Ishikawa (cell line): ENCODE data around the gene EFNB1.

Source experiments
- CEBPB ChIP-seq: IDR thresholded peaks from 2 replicates; pipeline ENCODE4 v1.6.1; 2012
- CREB1 ChIP-seq: IDR thresholded peaks from 2 replicates; pipeline ENCODE4 v1.6.1; 2012; ENCODE audit warnings: low read depth
- EGR1 ChIP-seq: IDR thresholded peaks from 2 replicates; pipeline ENCODE4 v1.6.1; 2012
- EP300 ChIP-seq: IDR thresholded peaks from 2 replicates; pipeline ENCODE4 v1.6.1; 2012; ENCODE audit warnings: borderline replicate concordance
- FOXM1 ChIP-seq: IDR thresholded peaks from 2 replicates; pipeline ENCODE4 v1.6.1; 2012; ENCODE audit warnings: low read depth, borderline replicate concordance
- NFIC ChIP-seq: IDR thresholded peaks from 2 replicates; pipeline ENCODE4 v1.6.1; 2012
- RAD21 ChIP-seq: IDR thresholded peaks from 2 replicates; pipeline ENCODE4 v1.6.1; 2012; ENCODE audit warnings: low read depth
- TAF1 ChIP-seq: IDR thresholded peaks from 2 replicates; pipeline ENCODE4 v1.6.1; 2012; ENCODE audit warnings: low read depth, mild to moderate bottlenecking
- TCF12 ChIP-seq: IDR thresholded peaks from 2 replicates; pipeline ENCODE4 v1.6.1; 2012; ENCODE audit warnings: low read depth
- TEAD4 ChIP-seq: IDR thresholded peaks from 2 replicates; pipeline ENCODE4 v1.6.1; 2012
- YY1 ChIP-seq: IDR thresholded peaks from 2 replicates; pipeline ENCODE4 v1.6.1; 2012; ENCODE audit warnings: low read depth
- ZBTB7A ChIP-seq: IDR thresholded peaks from 2 replicates; pipeline ENCODE4 v1.6.1; 2012; ENCODE audit warnings: low read depth
- TF ChIP-seq, protein P1 (sequence below): IDR thresholded peaks from 2 replicates; pipeline ENCODE4 v1.6.1; 2012
- TF ChIP-seq, protein P2 (sequence below): IDR thresholded peaks from 2 replicates; pipeline ENCODE4 v1.6.1; 2012; ENCODE audit warnings: low read depth, mild to moderate bottlenecking
- TF ChIP-seq, protein P3 (sequence below): IDR thresholded peaks from 2 replicates; pipeline ENCODE4 v1.6.1; 2012

EFNB1 gene

DNA sequence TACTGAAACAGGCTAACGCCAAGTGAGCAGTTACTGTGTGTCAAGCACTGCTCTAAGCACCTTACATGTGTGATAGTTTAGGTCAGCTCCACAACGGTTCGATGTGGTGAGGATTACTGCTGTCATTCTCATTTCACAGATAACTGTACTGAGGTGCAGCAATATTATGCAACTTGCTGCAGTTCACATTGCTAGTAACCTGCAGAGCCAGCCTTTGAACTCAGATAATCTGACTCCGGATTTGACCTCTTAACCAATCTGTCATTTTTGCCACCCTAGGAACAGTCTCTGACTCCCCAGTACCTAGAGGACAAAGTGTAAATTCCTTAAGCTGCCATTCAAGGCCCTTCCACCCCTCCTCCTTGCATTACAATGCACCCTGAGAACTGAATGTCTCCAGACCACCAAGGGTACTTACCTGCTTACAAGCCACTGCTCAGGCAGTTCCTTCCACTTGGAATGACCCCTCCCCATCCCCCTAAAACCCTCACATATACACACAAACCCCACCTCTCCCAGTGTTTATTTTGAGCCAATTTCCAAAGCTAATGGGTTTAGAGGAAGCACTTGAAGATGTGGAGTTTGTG lies 24.9 kb downstream of the EFNB1 start:
- TF ChIP-seq, protein P1, sequence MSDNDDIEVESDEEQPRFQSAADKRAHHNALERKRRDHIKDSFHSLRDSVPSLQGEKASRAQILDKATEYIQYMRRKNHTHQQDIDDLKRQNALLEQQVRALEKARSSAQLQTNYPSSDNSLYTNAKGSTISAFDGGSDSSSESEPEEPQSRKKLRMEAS: no peak
- TF ChIP-seq YY1 (no peak), FOXM1 (no peak), TAF1 (no peak), NFIC (no peak), TCF12 (no peak), TEAD4 (no peak), CREB1 (no peak), EGR1 (no peak), ZBTB7A (no peak), RAD21 (no peak), CEBPB (no peak), EP300 (no peak)
- TF ChIP-seq, protein P2, sequence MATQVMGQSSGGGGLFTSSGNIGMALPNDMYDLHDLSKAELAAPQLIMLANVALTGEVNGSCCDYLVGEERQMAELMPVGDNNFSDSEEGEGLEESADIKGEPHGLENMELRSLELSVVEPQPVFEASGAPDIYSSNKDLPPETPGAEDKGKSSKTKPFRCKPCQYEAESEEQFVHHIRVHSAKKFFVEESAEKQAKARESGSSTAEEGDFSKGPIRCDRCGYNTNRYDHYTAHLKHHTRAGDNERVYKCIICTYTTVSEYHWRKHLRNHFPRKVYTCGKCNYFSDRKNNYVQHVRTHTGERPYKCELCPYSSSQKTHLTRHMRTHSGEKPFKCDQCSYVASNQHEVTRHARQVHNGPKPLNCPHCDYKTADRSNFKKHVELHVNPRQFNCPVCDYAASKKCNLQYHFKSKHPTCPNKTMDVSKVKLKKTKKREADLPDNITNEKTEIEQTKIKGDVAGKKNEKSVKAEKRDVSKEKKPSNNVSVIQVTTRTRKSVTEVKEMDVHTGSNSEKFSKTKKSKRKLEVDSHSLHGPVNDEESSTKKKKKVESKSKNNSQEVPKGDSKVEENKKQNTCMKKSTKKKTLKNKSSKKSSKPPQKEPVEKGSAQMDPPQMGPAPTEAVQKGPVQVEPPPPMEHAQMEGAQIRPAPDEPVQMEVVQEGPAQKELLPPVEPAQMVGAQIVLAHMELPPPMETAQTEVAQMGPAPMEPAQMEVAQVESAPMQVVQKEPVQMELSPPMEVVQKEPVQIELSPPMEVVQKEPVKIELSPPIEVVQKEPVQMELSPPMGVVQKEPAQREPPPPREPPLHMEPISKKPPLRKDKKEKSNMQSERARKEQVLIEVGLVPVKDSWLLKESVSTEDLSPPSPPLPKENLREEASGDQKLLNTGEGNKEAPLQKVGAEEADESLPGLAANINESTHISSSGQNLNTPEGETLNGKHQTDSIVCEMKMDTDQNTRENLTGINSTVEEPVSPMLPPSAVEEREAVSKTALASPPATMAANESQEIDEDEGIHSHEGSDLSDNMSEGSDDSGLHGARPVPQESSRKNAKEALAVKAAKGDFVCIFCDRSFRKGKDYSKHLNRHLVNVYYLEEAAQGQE: no peak
- TF ChIP-seq, protein P3, sequence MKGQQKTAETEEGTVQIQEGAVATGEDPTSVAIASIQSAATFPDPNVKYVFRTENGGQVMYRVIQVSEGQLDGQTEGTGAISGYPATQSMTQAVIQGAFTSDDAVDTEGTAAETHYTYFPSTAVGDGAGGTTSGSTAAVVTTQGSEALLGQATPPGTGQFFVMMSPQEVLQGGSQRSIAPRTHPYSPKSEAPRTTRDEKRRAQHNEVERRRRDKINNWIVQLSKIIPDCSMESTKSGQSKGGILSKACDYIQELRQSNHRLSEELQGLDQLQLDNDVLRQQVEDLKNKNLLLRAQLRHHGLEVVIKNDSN: no peak

DNA sequence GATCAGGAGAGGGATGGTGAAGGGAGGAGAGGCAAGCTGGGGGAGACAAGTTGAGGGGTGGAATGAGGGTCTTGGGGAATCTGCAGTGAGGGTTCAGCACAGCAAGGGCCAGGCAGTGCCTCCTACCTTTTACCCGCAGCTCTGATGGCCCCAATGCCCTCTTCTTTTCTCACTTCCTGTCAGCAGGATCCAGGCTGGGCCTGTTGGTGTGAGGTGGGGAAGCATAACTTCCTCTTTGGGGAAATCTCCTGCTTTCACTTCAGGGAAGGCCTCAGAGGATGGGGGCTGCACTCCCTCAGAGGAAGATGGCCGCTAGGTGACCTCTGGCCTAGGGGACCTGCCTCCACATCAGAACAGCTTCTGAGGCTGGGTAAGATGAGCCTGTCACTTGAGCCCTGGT lies 36.5 kb downstream of the EFNB1 start:
- TF ChIP-seq EGR1 (no peak), FOXM1 (no peak), ZBTB7A (no peak), EP300 (no peak), NFIC (no peak), TCF12 (no peak), CEBPB (no peak), TAF1 (no peak), RAD21 (no peak), TEAD4 (no peak), CREB1 (no peak), YY1 (no peak)
- TF ChIP-seq, protein P1: no peak
- TF ChIP-seq, protein P2: no peak
- TF ChIP-seq, protein P3: no peak

DNA sequence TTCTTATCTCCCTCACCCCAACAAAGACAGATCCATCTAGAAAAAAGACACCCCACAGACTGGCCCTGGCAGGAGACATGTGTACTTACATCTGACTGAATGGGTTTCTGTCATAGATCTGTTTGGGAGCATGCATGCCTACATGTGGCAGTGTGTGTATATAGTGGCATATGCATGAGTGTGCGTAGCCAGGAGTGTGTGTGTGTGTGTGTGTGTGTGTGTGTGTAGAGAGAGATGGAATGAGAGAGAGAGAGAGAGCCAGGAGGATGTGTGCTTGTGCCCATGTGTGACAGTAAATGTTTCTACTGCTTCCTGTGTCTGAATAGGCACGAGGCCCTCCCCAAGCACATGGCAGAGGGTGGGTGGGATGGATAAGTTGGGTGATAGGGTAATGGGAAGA lies 37.1 kb downstream of the EFNB1 start:
- no peak for TF ChIP-seq TAF1
- no peak for TF ChIP-seq FOXM1
- no peak for TF ChIP-seq EGR1
- no peak for TF ChIP-seq TEAD4
- no peak for TF ChIP-seq YY1
- no peak for TF ChIP-seq RAD21
- TF ChIP-seq, protein P2: no peak
- no peak for TF ChIP-seq EP300
- TF ChIP-seq CEBPB: no peak
- TF ChIP-seq NFIC: no peak
- TF ChIP-seq, protein P3: no peak
- no peak for TF ChIP-seq CREB1

DNA sequence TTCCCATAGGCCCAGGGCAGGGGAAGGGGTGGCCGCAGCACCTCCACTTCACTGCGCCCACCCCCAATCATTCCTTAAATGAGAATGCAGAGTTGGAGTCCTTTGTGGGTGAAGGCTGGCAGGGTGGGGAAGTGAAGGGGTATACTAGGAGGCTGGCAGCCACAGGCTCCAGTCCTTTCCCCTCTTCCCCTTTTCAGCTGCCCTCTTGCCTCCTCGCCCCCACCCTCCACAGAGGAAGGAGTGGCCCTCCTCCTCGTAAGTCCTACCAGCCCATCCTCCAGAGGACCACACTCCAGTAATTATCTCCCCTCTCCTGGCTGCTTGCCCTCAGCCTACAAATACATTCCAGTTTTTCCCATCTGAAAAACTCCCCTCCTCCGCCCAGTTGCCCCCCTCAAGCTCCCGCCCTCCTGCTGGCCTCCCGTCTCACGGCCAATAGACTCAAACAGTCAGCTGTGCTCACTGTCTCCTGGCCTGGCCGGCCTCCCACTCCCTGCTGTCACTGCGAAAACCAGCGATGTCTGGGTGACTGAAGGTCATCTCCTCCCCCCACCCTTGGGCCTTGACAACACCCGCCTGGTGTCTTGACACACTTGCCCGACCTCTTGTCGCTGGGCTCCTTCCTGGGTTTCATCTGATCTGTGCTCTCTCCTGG lies 38.8 kb downstream of the EFNB1 start:
- no peak for TF ChIP-seq EGR1
- no peak for TF ChIP-seq YY1
- TF ChIP-seq CREB1: no peak
- no peak for TF ChIP-seq EP300
- no peak for TF ChIP-seq TCF12
- TF ChIP-seq, protein P1: no peak
- TF ChIP-seq CEBPB: no peak
- TF ChIP-seq, protein P2: no peak
- no peak for TF ChIP-seq ZBTB7A
- TF ChIP-seq RAD21: no peak
- TF ChIP-seq, protein P3: no peak
- no peak for TF ChIP-seq FOXM1
- no peak for TF ChIP-seq TEAD4
- no peak for TF ChIP-seq NFIC
- no peak for TF ChIP-seq TAF1
